Activated CD8-positive, alpha-beta T cell treated with anti-CD3 and anti-CD28 coated beads for 36 hours (primary cell): ENCODE data around the gene RNF212. TPM values are rescaled to one million over a fixed set of nuclear protein-coding genes. Genes with fewer than 3 reads are reported as not detected.

Experiments
- ATAC-seq: fragments of 200-7000 bp; cut with Tn5 transposase; one replicate; pipeline ENCODE4 v1.10.0; 2021; ENCODE audit warnings: mild to moderate bottlenecking, moderate library complexity
- CTCF ChIA-PET: fragments of 350-600 bp; sonication (Branson Sonifier 250); formaldehyde crosslinking; loops from one replicate; lab custom pipeline; 2021; ENCODE audit warnings: antibody characterized with exemption; lab: Charles Lee
- POLR2A ChIA-PET: fragments of 350-600 bp; sonication (Branson Sonifier 250); formaldehyde crosslinking; loops from one replicate; lab custom pipeline; 2021; ENCODE audit warnings: antibody characterized with exemption; lab: Charles Lee
- DNase-seq: peaks from one replicate; pipeline ENCODE4 v3.0.0-alpha.2; 2020
- H3K27ac Mint-ChIP-seq: one replicate; pipeline ENCODE4 v1.8.0; 2021; ENCODE audit warnings: mild to moderate bottlenecking, mixed read lengths
- H3K27me3 Mint-ChIP-seq: one replicate; pipeline ENCODE4 v1.8.0; 2021; ENCODE audit warnings: mixed read lengths
- H3K36me3 Mint-ChIP-seq: one replicate; pipeline ENCODE4 v1.8.0; 2021; ENCODE audit warnings: low read depth, mixed read lengths
- H3K4me1 Mint-ChIP-seq: one replicate; pipeline ENCODE4 v1.8.0; 2021; ENCODE audit warnings: low read depth, mixed read lengths
- H3K4me3 Mint-ChIP-seq: one replicate; pipeline ENCODE4 v1.8.0; 2021; ENCODE audit warnings: mild to moderate bottlenecking, moderate library complexity, mixed read lengths
- H3K9me3 Mint-ChIP-seq: one replicate; pipeline ENCODE4 v1.8.0; 2021; ENCODE audit warnings: mixed read lengths
- CTCF ChIP-seq: fragments of 200-600 bp; IDR thresholded peaks from one replicate; pipeline ENCODE4 v1.8.0; 2022; ENCODE audit warnings: antibody characterized with exemption, mild to moderate bottlenecking
- intact Hi-C: fragments of 100-400 bp; cut with micrococcal nuclease; formaldehyde crosslinking; loops from one replicate; pipeline ENCODE4 v1.10.0; 2022
- total RNA-seq, 2 experiments: library from RNA; stranded (reverse); gene quantifications; one replicate each; pipeline ENCODE4 v1.2.3, GENCODE V29; 2021

RNF212 gene
- total RNA-seq, 2 experiments from 2014 or later: 3.0 to 3.3 TPM

DNA sequence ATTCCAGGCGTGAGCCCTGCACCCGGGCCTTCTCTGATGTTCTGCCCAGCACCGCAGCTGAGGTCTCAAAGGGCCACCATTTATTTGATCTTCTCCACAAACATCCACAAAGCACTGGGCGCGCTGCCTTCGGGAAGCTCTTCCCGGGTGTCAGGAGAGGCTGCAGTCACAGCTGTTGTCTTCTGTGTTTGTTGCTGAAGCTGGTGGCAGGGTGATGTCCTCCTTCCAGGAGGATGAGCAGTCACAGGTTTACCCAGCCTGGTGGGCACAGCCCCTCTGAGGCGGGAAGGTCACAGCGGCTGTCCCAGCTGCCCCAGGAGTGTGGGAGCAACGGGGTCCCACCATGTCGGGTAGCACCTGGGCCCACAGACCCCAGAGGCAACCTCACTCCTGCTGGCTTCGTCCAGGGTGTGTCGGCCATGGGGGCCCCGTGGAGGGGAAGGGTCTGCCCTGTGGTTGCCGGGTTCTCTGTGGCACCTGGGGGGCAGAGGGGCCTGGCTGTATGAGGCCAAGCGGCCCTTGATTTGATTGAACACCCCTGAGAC lies 74.3 kb downstream of the RNF212 start:
- Mint-ChIP-seq H3K4me1 (peaks cover 5% of the 10 kb centered on the region), H3K4me3 (no peak overlapping the region), H3K27ac (no peak overlapping the region), H3K36me3 (no peaks in the 10 kb centered on the region), H3K27me3 (peaks cover 7% of the 10 kb centered on the region), H3K9me3 (no peaks in the 10 kb centered on the region)
- CTCF ChIA-PET: no interaction called here
- DNase-seq (no peak), ATAC-seq (no peak)
- TF ChIP-seq CTCF: no peak
- POLR2A ChIA-PET: no interaction called here
- intact Hi-C loops: no loop called here

GRCh38 chr4:1036976-1037810 lies 76.2 kb downstream of the RNF212 start:
- Mint-ChIP-seq H3K9me3 (no peaks in the 10 kb centered on the region), H3K4me1 (peaks cover 2% of the 10 kb centered on the region), H3K27me3 (peaks cover 4% of the 10 kb centered on the region), H3K27ac (no peak overlapping the region), H3K36me3 (no peaks in the 10 kb centered on the region), H3K4me3 (no peak overlapping the region)
- intact Hi-C loops: no loop called here
- CTCF ChIA-PET: no interaction called here
- ATAC-seq: no peak
- TF ChIP-seq CTCF: no peak
- no peak for DNase-seq
- POLR2A ChIA-PET: no interaction called here

GRCh38 chr4:1036095-1036494 lies 77.3 kb downstream of the RNF212 start:
- no peaks in the 10 kb centered on the region for H3K36me3 Mint-ChIP-seq
- H3K9me3 Mint-ChIP-seq: no peaks in the 10 kb centered on the region
- intact Hi-C loops: no loop called here
- no peak overlapping the region for H3K27ac Mint-ChIP-seq
- DNase-seq (no peak), ATAC-seq (no peak)
- ChIA-PET POLR2A (no interaction called here), CTCF (no interaction called here)
- no peaks in the 10 kb centered on the region for H3K4me1 Mint-ChIP-seq
- no peak for TF ChIP-seq CTCF
- H3K27me3 Mint-ChIP-seq: peaks cover 1% of the 10 kb centered on the region
- H3K4me3 Mint-ChIP-seq: no peak overlapping the region

DNA sequence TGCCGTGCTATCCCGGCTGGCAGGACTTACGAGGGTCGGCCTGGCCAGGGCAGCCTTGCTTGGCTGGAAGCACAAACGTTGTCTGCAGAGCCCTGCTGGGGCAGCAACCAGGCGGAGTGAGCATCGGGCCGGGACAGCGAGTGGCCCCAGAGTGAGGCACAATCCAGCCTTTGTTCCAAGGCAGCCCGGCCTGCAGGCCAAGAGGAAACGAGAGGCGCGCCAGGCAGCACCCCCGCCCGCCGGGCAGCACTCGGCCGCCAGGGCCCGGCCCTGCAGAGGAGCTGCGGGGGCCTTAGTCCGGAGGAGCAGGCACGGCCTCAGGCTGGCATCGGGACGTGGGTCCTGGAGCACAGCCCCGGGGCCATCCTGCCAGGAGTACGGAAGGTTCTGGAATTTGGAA lies 77.9 kb downstream of the RNF212 start:
- DNase-seq (no peak), ATAC-seq (no peak)
- Mint-ChIP-seq H3K27me3 (peaks cover 1% of the 10 kb centered on the region), H3K27ac (no peak overlapping the region), H3K4me3 (no peak overlapping the region), H3K9me3 (no peaks in the 10 kb centered on the region), H3K4me1 (no peaks in the 10 kb centered on the region), H3K36me3 (no peaks in the 10 kb centered on the region)
- intact Hi-C loops: no loop called here
- TF ChIP-seq CTCF: no peak
- ChIA-PET POLR2A (no interaction called here), CTCF (no interaction called here)

DNA sequence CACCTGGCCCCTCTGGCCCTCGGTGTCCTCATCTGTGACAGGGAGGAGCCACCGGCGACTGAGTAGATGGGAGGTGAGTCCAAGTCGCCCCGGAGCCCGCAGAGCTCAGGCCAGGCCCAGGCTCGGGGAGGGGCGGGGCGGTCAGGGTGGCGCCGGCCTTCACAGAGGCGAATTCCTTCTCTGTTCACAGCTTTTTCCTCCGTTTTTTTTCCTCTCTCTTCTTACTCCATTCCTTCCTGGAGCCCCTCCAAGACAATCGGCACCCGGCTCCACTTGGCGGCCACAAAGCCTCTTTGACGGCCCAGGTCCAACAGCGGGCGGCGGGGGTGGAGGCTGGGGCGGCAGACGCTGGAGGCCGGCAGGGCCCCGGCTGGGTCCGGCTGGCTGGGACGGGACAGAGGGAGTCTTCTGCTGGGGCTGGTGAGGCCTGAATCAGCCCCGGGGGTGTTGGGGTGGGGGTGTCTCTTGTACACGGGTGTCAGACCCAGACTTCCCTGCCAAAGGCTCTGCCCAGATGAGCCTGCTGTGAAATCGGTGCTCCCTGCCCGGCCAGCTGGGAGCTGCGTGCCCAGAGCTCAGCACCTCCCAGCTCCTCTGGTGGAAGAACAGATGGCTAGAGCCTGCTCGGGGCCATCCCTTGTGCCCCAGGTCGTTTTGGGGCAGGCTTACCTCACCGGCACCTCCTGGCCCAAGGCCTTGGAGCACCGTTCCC lies 79.4 kb downstream of the RNF212 start:
- POLR2A ChIA-PET: no interaction called here
- DNase-seq (no peak), ATAC-seq (no peak)
- Mint-ChIP-seq H3K27me3 (no peaks in the 10 kb centered on the region), H3K9me3 (no peaks in the 10 kb centered on the region), H3K4me3 (no peak overlapping the region), H3K36me3 (no peaks in the 10 kb centered on the region), H3K27ac (no peak overlapping the region), H3K4me1 (no peaks in the 10 kb centered on the region)
- no peak for TF ChIP-seq CTCF
- intact Hi-C loops: no loop called here
- CTCF ChIA-PET: no interaction called here
